KMS-11 (cell line): ENCODE data around the gene TBC1D32.
A peak's percentile ranks its signal among the peaks of the same experiment; 100 is the strongest.

Source experiments
- H2AFZ ChIP-seq: fragments of 200-600 bp; sonication (generic); 2 replicates; pipeline ENCODE4 v1.6.1; 2016; ENCODE audit warnings: antibody characterized with exemption, mixed run types, low read depth
- H3K27ac ChIP-seq: fragments of 200-600 bp; sonication (generic); 2 replicates; pipeline ENCODE4 v1.6.1; 2016; ENCODE audit warnings: mild to moderate bottlenecking, mixed run types
- H3K27me3 ChIP-seq: fragments of 200-600 bp; sonication (generic); 2 replicates; pipeline ENCODE4 v1.6.1; 2017; ENCODE audit warnings: mild to moderate bottlenecking, low read depth, mixed run types, moderate library complexity; ENCODE audit not compliant: insufficient read depth
- H3K36me3 ChIP-seq: fragments of 200-600 bp; sonication (generic); 2 replicates; pipeline ENCODE4 v1.6.1; 2017; ENCODE audit warnings: mild to moderate bottlenecking, mixed run types; ENCODE audit not compliant: insufficient read depth
- H3K4me1 ChIP-seq: fragments of 200-600 bp; sonication (generic); 2 replicates; pipeline ENCODE4 v1.6.1; 2016; ENCODE audit warnings: mild to moderate bottlenecking, low read depth, mixed run types; ENCODE audit not compliant: poor library complexity, severe bottlenecking
- H3K4me2 ChIP-seq: fragments of 200-600 bp; sonication (generic); 2 replicates; pipeline ENCODE4 v1.7.0; 2016; ENCODE audit warnings: mild to moderate bottlenecking, mixed run types
- H3K4me3 ChIP-seq: fragments of 200-600 bp; sonication (generic); IDR thresholded peaks from 2 replicates; pipeline ENCODE4 v1.6.1; 2017; ENCODE audit warnings: low read depth, low read length, mixed read lengths; ENCODE audit not compliant: insufficient read depth
- H3K79me2 ChIP-seq: fragments of 200-600 bp; sonication (generic); 2 replicates; pipeline ENCODE4 v1.6.1; 2016; ENCODE audit warnings: low read depth, mixed run types; ENCODE audit not compliant: insufficient read depth
- H3K9ac ChIP-seq: fragments of 200-600 bp; sonication (generic); 2 replicates; pipeline ENCODE4 v1.6.1; 2016; ENCODE audit warnings: mild to moderate bottlenecking, mixed run types
- H4K20me1 ChIP-seq: fragments of 200-600 bp; sonication (generic); 2 replicates; pipeline ENCODE4 v1.6.1; 2016; ENCODE audit warnings: mild to moderate bottlenecking, mixed run types; ENCODE audit not compliant: insufficient read depth
- CTCF ChIP-seq: fragments of 200-600 bp; sonication (generic); conservative IDR thresholded peaks from 2 replicates; pipeline ENCODE4 v1.6.1; 2017; ENCODE audit warnings: low read depth, mild to moderate bottlenecking, antibody characterized with exemption, low read length, moderate library complexity, mixed read lengths

Gene TBC1D32

GRCh38 chr6:121365536-121366521 is 31.5 kb upstream of the TBC1D32 start:
- no peak overlapping the region for H3K4me2 ChIP-seq
- no peaks in the 10 kb centered on the region for H3K36me3 ChIP-seq
- TF ChIP-seq CTCF: no peak
- no peak overlapping the region for H2AFZ ChIP-seq
- no peak overlapping the region for H3K9ac ChIP-seq
- no peaks in the 10 kb centered on the region for H4K20me1 ChIP-seq
- no peaks in the 10 kb centered on the region for H3K27me3 ChIP-seq
- no peak overlapping the region for H3K27ac ChIP-seq
- H3K4me1 ChIP-seq: no peaks in the 10 kb centered on the region
- H3K79me2 ChIP-seq: no peaks in the 10 kb centered on the region
- no peak overlapping the region for H3K4me3 ChIP-seq

- no peak for TF ChIP-seq CTCF
- Histone ChIP-seq H3K9ac (no peak overlapping the region), H3K27ac (no peak overlapping the region), H4K20me1 (no peaks in the 10 kb centered on the region), H3K4me1 (no peaks in the 10 kb centered on the region), H3K36me3 (no peaks in the 10 kb centered on the region), H3K79me2 (no peaks in the 10 kb centered on the region), H2AFZ (no peak overlapping the region), H3K4me3 (no peak overlapping the region), H3K4me2 (no peak overlapping the region), H3K27me3 (no peaks in the 10 kb centered on the region)
Measured at GRCh38 chr6:121356575-121356974, 22.3 kb upstream of the TBC1D32 start.

- Histone ChIP-seq H3K4me2 (no peak overlapping the region), H3K79me2 (no peaks in the 10 kb centered on the region), H3K4me3 (no peak overlapping the region), H3K27ac (no peak overlapping the region), H3K27me3 (no peaks in the 10 kb centered on the region), H4K20me1 (no peaks in the 10 kb centered on the region), H3K36me3 (no peaks in the 10 kb centered on the region), H3K9ac (no peak overlapping the region), H2AFZ (no peak overlapping the region), H3K4me1 (no peaks in the 10 kb centered on the region)
- 0 out of 2 replicates have a peak, but pooled peaks have one; percentile 15 for TF ChIP-seq CTCF
Measured at GRCh38 chr6:121354764-121355163, 20.5 kb upstream of the TBC1D32 start.

GRCh38 chr6:121352941-121353340 is 18.7 kb upstream of the TBC1D32 start:
- Histone ChIP-seq H3K27me3 (no peaks in the 10 kb centered on the region), H3K27ac (no peak overlapping the region), H2AFZ (no peak overlapping the region), H3K4me2 (no peak overlapping the region), H3K9ac (no peak overlapping the region), H3K79me2 (no peaks in the 10 kb centered on the region), H3K36me3 (no peaks in the 10 kb centered on the region), H4K20me1 (no peaks in the 10 kb centered on the region), H3K4me3 (no peak overlapping the region), H3K4me1 (no peaks in the 10 kb centered on the region)
- TF ChIP-seq CTCF: no peak
